GM12878 (cell line): ENCODE data around the gene SYNPO. TPM values are rescaled to one million over a fixed set of nuclear protein-coding genes. Genes with fewer than 3 reads are reported as not detected.

Source experiments
- ATAC-seq: fragments of 200-7000 bp; cut with Tn5 transposase; 3 replicates; pipeline ENCODE4 v1.9.1; 2020; ENCODE audit warnings: mild to moderate bottlenecking, moderate library complexity
- BruUV-seq: library from RNA; stranded (reverse); fragments of 400-500 nt; replicated peaks from 2 replicates; lab custom pipeline; 2021; lab: Mats Ljungman, UMichigan
- CTCF ChIA-PET: fragments of 300-600 bp; sonication (Branson Sonifier 250); formaldehyde crosslinking; extraction: SDS; loops from one replicate; lab custom pipeline; 2021; ENCODE audit warnings: inconsistent platforms; lab: Yijun Ruan, JAX
- POLR2A ChIA-PET: fragments of 350-600 bp; formaldehyde crosslinking; extraction: SDS; loops from one replicate; lab custom pipeline; 2021; ENCODE audit warnings: inconsistent platforms; lab: Charles Lee
- RAD21 ChIA-PET: fragments of 300-600 bp; sonication (Branson Sonifier 250); formaldehyde crosslinking; loops from one replicate; lab custom pipeline; 2023; ENCODE audit warnings: antibody characterized with exemption; ENCODE audit not compliant: unreplicated experiment; lab: Charles Lee
- SMC1A ChIA-PET: fragments of 300-600 bp; sonication (Branson Sonifier 250); formaldehyde crosslinking; loops from one replicate; lab custom pipeline; 2023; ENCODE audit not compliant: unreplicated experiment, uncharacterized antibody; lab: Charles Lee
- DNase-seq: peaks from one replicate; pipeline ENCODE4 v3.0.0-alpha.2; 2011; ENCODE audit warnings: low read depth, low spot score
- FAIRE-seq: peaks from 3 replicates; lab custom pipeline; 2011; peaks lifted over from hg19 to GRCh38; lab: Jason Lieb, UNC
- H2AFZ ChIP-seq: 2 replicates; pipeline ENCODE4 v1.6.0; 2011; ENCODE audit warnings: low read depth, low read length, control low read depth; ENCODE audit not compliant: control insufficient read depth
- H3K27ac ChIP-seq: 2 replicates; pipeline ENCODE4 v1.5.1; 2011; ENCODE audit warnings: control low read depth; ENCODE audit not compliant: control insufficient read depth, insufficient read depth
- H3K27me3 ChIP-seq, 2 experiments: replicated peaks in 1 of 2; 2 replicates each; pipeline versions ENCODE4 v1.6.0 to v1.6.1; 2011; ENCODE audit warnings: low read length in 1 of 2; ENCODE audit not compliant: control insufficient read depth in 2 of 2, insufficient read depth in 2 of 2
- H3K36me3 ChIP-seq, 2 experiments: 2 replicates each; pipeline ENCODE4 v1.5.1; 2011; ENCODE audit warnings: low read length in 1 of 2; ENCODE audit not compliant: control insufficient read depth in 2 of 2, insufficient read depth in 2 of 2
- H3K4me1 ChIP-seq: 2 replicates; pipeline ENCODE4 v1.6.1; 2011; ENCODE audit warnings: mild to moderate bottlenecking, low read length, moderate library complexity, mixed read lengths; ENCODE audit not compliant: control insufficient read depth, insufficient read depth
- H3K4me2 ChIP-seq: 2 replicates; pipeline ENCODE4 v1.6.0; 2011; ENCODE audit warnings: control low read depth; ENCODE audit not compliant: control insufficient read depth, insufficient read depth
- H3K4me3 ChIP-seq: fragments of 200-600 bp; sonication (generic); 2 replicates; pipeline ENCODE4 v1.5.1; 2016
- H3K79me2 ChIP-seq: 2 replicates; pipeline ENCODE4 v1.6.0; 2011; ENCODE audit warnings: low read length; ENCODE audit not compliant: control insufficient read depth, insufficient read depth
- H3K9ac ChIP-seq: 2 replicates; pipeline ENCODE4 v1.8.0; 2011; ENCODE audit warnings: low read length, control low read depth, mixed read lengths; ENCODE audit not compliant: control insufficient read depth, insufficient read depth
- H3K9me3 ChIP-seq: replicated peaks from 3 replicates; pipeline ENCODE4 v1.5.1; 2011; ENCODE audit warnings: mild to moderate bottlenecking, low read length; ENCODE audit not compliant: control insufficient read depth, insufficient read depth
- H4K20me1 ChIP-seq: 2 replicates; pipeline ENCODE4 v1.6.0; 2011; ENCODE audit not compliant: control insufficient read depth, insufficient read depth
- CHD2 ChIP-seq: IDR thresholded peaks from 2 replicates; pipeline ENCODE4 v1.6.1; 2011; ENCODE audit warnings: low read depth, low read length, improper control_type of control experiment, borderline replicate concordance
- FOXM1 ChIP-seq: IDR thresholded peaks from 2 replicates; pipeline ENCODE4 v1.6.1; 2012; ENCODE audit warnings: low read depth, mild to moderate bottlenecking, inconsistent platforms, low read length, moderate library complexity
- LARP7 ChIP-seq: fragments of 450-650 bp; IDR thresholded peaks from 2 replicates; pipeline ENCODE4 v1.6.1; 2017; ENCODE audit warnings: mild to moderate bottlenecking
- PAX5 ChIP-seq: IDR thresholded peaks from 2 replicates; pipeline ENCODE4 v1.6.1; 2011; ENCODE audit warnings: low read depth, low read length, borderline replicate concordance
- WGBS: methylation state at CpG from one replicate; pipeline ENCODE4 v1.1.6; 2016; ENCODE audit warnings: low lambda C conversion rate; ENCODE audit not compliant: insufficient replicate concordance, insufficient coverage; ENCODE audit errors: missing lambda C conversion rate; 5-methylcytosine and 5-hydroxymethylcytosine counted together
- in situ Hi-C: fragments of 300-500 bp; cut with MboI; formaldehyde crosslinking; loops from 9 replicates; pipeline ENCODE4 v1.14.3; 2018; ENCODE audit warnings: mixed read lengths
- intact Hi-C: fragments of 100-400 bp; cut with micrococcal nuclease; formaldehyde crosslinking; loops from one replicate; pipeline ENCODE4 v1.14.2; 2022; ENCODE audit not compliant: unreplicated experiment
- polyA plus RNA-seq, 11 experiments: library from polyadenylated mRNA; depleted of rRNA in 4 of 11; unstranded in 6 of 11; stranded (reverse) in 5 of 11; fragments of >200 nt; fragmentation: Nextera tagmentation in 4 of 11; fragmentation: Illumina TruSeq in 1 of 11; extraction: Ambion mirVana in 4 of 11; extraction: Trizol in 1 of 11; gene quantifications; 1 replicate in 1 of 11; 2 replicates in 10 of 11; pipeline versions ENCODE4 v1.2.1 to v1.2.3, GENCODE V29; 2011 to 2016; ENCODE audit warnings: inconsistent platforms in 2 of 11, missing spikeins in 2 of 11, low read depth in 1 of 11
- total RNA-seq, 4 experiments: library from RNA; depleted of rRNA in 3 of 4; stranded (reverse); fragments of >200 nt in 3 of 4; fragmentation: Illumina TruSeq in 1 of 4; extraction: Trizol in 1 of 4; gene quantifications; 2 replicates each; pipeline versions ENCODE4 v1.2.1 to v1.2.3, GENCODE V29; 2013 to 2021
- TF ChIP-seq, protein P1 (sequence below): IDR thresholded peaks from 2 replicates; pipeline ENCODE4 v1.6.1; 2011; ENCODE audit warnings: low read depth, mild to moderate bottlenecking, low read length, moderate library complexity, borderline replicate concordance; ENCODE audit errors: extremely low read depth
- TF ChIP-seq, protein P2 (sequence below): fragments of 450-650 bp; IDR thresholded peaks from 2 replicates; pipeline ENCODE4 v1.6.1; 2017; ENCODE audit warnings: antibody characterized with exemption, mild to moderate bottlenecking, moderate library complexity

SYNPO gene
- total and polyA plus RNA-seq, 10 of the 15 experiments (the other 5 are each of a cell fraction or from before 2014, with no cell fraction given): 0.77 to 21.0 (median 3.9) TPM

DNA sequence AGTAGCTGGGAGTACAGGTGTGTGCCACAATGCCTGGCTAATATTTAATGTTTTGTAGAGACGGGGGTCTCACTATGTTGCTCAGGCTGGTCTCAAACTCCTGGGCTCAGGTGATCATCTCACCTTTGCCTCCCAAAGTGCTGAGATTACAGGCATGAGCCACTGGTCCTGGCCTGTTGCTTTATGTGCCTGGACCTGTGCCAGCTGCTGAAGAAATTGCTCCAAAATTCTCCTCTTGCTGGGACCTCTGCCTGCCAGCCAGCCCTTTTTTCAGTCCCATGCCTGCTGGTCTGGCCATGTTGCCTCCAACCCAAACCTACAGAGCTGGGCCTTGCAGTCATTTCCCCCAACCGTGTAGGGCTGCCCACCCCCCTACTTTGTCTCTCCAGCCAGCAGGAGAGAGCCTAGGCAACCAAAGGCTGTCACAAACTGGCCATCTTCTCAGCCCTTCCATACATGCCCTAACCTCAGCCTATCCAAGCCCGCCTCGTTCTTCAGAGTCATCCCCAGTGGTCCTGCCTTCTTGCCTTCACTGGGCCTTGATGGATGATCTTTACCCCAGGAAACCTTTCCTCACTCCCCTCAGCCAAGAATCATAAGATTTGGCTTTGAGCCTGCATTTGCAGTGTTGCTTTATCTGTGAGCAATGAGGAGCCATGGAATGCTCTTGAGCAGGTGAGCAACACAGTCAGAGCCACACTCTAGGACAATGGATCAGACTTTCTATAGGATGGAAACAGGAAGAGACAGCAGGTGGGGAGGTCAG, 27.4 kb upstream of the SYNPO start:
- TF ChIP-seq CHD2: no peak
- TF ChIP-seq, protein P1, sequence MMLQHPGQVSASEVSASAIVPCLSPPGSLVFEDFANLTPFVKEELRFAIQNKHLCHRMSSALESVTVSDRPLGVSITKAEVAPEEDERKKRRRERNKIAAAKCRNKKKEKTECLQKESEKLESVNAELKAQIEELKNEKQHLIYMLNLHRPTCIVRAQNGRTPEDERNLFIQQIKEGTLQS: no peak
- TF ChIP-seq, protein P2, sequence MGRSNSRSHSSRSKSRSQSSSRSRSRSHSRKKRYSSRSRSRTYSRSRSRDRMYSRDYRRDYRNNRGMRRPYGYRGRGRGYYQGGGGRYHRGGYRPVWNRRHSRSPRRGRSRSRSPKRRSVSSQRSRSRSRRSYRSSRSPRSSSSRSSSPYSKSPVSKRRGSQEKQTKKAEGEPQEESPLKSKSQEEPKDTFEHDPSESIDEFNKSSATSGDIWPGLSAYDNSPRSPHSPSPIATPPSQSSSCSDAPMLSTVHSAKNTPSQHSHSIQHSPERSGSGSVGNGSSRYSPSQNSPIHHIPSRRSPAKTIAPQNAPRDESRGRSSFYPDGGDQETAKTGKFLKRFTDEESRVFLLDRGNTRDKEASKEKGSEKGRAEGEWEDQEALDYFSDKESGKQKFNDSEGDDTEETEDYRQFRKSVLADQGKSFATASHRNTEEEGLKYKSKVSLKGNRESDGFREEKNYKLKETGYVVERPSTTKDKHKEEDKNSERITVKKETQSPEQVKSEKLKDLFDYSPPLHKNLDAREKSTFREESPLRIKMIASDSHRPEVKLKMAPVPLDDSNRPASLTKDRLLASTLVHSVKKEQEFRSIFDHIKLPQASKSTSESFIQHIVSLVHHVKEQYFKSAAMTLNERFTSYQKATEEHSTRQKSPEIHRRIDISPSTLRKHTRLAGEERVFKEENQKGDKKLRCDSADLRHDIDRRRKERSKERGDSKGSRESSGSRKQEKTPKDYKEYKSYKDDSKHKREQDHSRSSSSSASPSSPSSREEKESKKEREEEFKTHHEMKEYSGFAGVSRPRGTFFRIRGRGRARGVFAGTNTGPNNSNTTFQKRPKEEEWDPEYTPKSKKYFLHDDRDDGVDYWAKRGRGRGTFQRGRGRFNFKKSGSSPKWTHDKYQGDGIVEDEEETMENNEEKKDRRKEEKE: no peak
- TF ChIP-seq PAX5: no peak
- TF ChIP-seq LARP7: no peak
- no peak for TF ChIP-seq FOXM1
- TF ChIP-seq, all 136 proteins: peak for 0

More for the DNA sequence above, 27.4 kb upstream of the SYNPO start:
- Histone ChIP-seq H3K4me3 (no peak overlapping the region), H3K27ac (no peak overlapping the region), H3K4me1 (no peaks in the 10 kb centered on the region), H3K36me3 (no peaks in the 10 kb centered on the region), H2AFZ (no peak overlapping the region), H3K27me3 (no peaks in the 10 kb centered on the region; a peak in 1 of 4 replicates), H3K79me2 (no peaks in the 10 kb centered on the region), H3K9ac (no peak overlapping the region), H3K9me3 (no peaks in the 10 kb centered on the region), H4K20me1 (no peaks in the 10 kb centered on the region), H3K4me2 (no peak overlapping the region)
- intact Hi-C loops (no loop called here), in situ Hi-C loops (no loop called here)
- FAIRE-seq (no peak), ATAC-seq (no peak), DNase-seq (no peak)
- RAD21 ChIA-PET: interaction anchor here (0.9 to 1.9 kb wide), 2 partner anchors 9 to 13 kb away, joined by 3 to 15 read pairs; no protein-coding TSS in a partner anchor
- SMC1A ChIA-PET: interaction anchor here (1.2 to 1.5 kb wide), 3 partner anchors 13 to 46 kb away, joined by 3 to 7 read pairs (median 6); no protein-coding TSS in a partner anchor
- POLR2A ChIA-PET: interaction anchor here (1.1 to 1.3 kb wide), 2 partner anchors 10 to 13 kb away, joined by 3 read pairs; no protein-coding TSS in a partner anchor
- no TSS peak for BruUV-seq
- WGBS: 29% methylated on average over 4 of the region's 4 CpGs
- CTCF ChIA-PET: interaction anchor here (1.7 to 2.4 kb wide), 2 partner anchors 23 to 88 kb away, joined by 3 to 5 read pairs; partner anchors contain the start of gene RBM22
